ENCODE data around the gene FBXO39.

- TF ChIP-seq CTCF (conservative IDR thresholded peaks at IDR 0.05; ENCODE audit: low read depth, low read length) (no peak), EZH2 (IDR thresholded peaks at IDR 0.05; ENCODE audit: borderline replicate concordance, low read depth, low read length, poor library complexity, severe bottlenecking) (no peak)
Measured at GRCh38 chr17:6772016-6772415, 4.0 kb upstream of the FBXO39 start.
